Central memory CD4-positive, alpha-beta T cell (primary cell): ENCODE results near the gene LHFPL6.

Experiments used
- DNase-seq: peaks from one replicate; pipeline ENCODE4 v3.0.0; 2022

Gene LHFPL6

DNA sequence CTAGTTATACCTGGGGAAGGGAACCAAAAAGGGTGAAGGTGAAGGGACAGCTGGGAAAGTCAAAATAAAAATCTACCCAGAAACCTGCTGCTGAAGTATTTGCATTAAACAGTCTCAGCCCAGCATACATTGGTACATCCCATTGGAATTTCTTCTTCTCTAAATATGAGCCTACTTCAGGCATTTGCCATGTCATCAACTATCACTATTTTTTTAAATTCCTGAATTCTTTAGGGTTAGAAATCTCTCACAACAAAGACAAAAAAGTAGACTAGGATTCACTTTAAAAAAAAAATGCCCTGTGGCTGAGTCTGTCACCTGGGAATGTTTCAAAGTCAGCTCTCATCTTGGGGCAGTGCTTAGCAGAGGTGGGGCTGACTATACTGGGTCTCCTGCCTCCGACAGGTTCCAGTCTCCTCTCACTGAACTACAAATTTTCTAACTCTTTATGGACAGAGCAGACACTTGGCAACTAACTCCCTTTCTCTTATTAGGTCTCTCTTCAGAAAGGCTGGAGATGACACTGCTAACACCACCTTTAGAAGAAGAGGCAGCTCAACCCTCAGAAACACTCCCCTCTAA, 141.2 kb downstream of the LHFPL6 start:
- DNase-seq = no peak

DNA sequence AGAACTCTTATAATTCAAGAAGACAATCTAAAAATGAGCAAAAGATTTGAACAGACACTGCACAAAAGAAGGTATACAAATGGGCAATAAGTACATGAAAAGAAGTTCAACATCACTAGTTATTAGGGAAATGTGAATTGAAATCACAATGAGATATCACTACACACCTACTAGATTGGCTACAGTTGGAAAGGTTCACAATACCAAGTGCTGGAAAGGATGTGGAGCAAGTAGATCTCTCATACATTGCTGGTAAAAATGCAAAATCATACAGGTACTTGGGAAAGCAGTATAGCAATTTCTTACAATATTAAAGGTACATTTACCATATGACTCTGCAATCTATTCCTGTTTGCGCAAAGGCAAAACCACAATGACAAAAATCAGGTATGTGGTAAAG, 145.7 kb downstream of the LHFPL6 start:
- no peak for DNase-seq

DNA sequence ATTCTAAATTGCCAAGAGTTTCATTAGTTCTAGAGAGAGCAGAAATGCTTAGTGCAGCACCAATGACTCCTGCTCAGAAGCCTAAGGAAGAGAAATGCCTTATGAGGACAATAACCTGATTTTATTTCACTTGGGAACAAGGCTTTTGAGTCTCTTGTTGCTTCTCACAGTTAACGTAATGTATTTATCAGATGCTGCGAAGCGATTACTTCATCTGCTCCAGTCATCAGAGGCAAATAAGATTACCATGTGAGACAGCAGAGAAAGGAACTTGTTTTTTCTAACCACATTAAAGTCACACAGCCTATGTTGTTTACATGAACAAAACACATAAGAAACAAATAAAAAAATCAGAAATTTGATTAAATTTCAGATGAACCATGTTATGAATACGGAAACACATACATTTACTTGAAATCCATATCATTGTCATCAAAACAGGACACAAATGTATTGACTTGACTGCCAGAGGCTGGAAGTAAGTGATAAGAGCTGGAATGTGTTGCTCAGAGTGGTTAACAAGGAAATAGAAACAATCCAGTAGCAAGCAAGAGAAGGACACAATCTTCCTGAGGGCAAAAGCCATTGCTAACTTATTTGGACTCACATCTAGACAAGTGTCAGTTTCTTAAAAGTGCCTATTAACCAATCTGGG, 147.3 kb downstream of the LHFPL6 start:
- no peak for DNase-seq

GRCh38 chr13:39452834-39453233, 150.2 kb downstream of the LHFPL6 start:
- no peak for DNase-seq

GRCh38 chr13:39452417-39452816, 150.6 kb downstream of the LHFPL6 start:
- DNase-seq = no peak

DNA sequence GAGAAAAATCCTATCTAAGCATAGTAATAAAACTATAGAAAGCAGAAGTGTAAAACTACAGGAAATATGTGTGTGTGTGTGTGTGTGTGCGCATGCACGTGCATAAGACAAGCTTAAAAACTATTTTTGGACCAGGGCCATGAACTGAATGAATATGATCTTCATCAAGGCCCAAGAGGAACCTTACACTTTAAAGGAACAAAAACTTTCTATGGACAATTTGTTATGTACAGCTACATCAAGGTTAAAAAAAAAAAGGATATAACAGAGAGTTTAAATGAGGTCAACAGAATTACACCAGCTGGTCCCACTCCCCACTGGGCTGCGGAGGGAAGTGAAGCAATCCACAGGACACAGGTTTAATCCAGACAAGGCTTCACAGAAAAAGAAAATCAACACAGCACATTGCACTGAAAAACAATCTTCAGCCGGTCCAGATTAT, 151.1 kb downstream of the LHFPL6 start:
- DNase-seq = no peak

- no peak for DNase-seq
These were observed 151.7 kb downstream of the LHFPL6 start for GRCh38 chr13:39451301-39451700.

DNA sequence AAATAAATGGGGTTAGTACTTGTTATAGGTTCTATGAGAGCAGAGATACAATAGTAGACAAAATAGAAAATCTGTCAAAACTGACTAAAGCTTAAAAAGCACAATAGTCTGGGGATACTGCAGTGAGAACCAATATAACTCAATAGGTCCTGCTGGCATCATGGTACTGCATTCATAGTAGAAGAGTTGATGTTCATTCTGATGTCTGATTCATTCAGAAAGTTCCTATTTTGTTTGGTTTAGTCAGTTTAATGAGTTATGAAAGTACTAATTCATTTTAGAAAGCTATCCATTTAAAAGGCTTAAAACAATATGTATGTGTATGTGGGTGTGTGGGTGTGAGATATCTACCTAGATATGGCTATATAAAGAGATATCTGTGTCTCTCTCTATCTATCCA, 152.8 kb downstream of the LHFPL6 start:
- DNase-seq = no peak

DNA sequence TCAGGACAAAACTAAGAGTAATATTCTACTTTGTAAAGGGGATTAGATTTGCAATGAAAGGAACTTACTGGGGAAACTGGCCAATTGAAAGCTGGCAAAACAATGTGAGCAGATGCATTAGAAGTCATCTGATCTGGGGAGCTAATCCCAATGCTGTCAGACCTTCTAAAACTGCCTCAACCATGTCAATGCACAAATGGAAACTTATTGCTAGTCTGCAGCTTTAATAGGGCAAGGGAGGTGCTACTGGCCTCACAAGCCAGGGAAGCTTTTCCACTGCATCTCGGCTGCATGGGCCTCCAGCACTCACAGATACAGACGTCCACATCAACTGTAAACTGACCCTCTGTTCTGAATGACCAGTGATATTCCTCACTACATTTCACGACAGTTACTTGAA, 154.2 kb downstream of the LHFPL6 start:
- DNase-seq = no peak

GRCh38 chr13:39446865-39447264, 156.1 kb downstream of the LHFPL6 start:
- DNase-seq = no peak

DNA sequence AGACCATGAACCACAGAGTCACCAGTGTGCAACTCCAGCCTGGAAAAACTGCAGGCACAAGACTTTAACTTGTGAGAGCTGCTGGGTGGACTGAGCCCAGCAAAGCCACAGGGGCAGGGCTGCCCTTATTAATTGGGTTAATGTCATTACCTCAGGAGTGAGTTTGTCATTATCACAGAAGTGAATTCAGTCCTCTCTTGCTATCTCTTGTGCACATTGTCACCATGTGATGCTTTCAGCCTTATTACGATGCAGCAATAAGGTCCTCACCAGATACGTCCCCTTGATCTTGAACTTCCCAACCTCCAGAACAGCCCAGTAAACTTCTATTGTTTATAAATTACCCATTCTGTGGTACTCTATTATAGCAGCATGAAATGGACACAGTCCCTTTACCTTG, 158.1 kb downstream of the LHFPL6 start:
- DNase-seq = no peak

GRCh38 chr13:39433651-39434050, 169.3 kb downstream of the LHFPL6 start:
- DNase-seq = no peak

GRCh38 chr13:39432196-39432595, 170.8 kb downstream of the LHFPL6 start:
- no peak for DNase-seq

DNA sequence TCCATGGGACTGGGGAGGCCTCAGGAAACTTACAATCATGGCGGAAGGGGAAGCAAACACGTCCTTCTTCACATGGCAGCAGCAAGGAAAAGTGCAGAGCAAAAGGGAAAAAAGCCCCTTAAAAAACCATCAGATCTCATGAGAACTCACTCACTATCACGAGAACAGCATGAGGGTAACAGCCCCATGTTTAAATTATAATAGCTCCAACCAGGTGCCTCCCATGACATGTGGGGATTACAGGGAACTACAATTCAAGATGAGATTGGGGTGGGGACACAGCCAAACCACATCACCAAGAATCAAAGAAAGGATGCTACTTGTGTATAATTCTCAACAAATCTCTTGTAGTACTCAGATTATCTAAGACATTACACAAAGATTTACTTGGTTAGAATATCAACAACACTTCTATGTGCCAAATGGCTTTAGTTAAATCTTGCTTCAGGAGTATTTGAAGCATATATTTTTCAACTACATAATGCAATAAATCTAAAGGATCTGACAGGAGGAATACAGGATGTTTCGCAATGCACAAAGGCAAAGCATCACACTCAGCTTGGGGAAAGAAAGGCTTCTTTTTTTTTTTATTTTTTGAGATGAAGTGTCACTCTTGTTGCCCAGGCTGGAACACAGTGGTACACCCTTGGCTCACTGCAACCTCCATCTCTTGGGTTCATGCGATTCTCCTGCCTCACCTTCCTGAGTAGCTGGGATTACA, 180.0 kb downstream of the LHFPL6 start:
- DNase-seq = no peak

DNA sequence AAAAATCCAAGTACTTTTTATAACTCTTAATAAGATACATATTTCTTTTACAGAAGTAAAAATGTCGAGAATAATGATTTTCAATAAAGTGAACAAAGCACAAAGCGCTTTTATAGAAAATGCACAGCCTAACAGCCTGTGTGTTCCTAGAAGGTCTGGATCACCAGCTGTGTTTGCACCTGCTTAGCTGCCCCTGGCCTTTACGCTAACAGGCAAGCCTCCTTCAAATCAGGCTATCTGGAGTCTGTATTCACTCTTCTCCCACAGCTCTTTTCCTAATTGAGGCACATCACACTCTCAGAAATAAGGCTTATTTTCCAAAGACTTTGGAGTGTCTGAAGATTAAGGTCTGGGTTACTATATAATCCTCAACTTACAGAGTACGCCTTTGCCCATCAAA, 183.1 kb downstream of the LHFPL6 start:
- no peak for DNase-seq

- no peak for DNase-seq
These were observed 183.9 kb downstream of the LHFPL6 start for GRCh38 chr13:39419068-39419467.

DNA sequence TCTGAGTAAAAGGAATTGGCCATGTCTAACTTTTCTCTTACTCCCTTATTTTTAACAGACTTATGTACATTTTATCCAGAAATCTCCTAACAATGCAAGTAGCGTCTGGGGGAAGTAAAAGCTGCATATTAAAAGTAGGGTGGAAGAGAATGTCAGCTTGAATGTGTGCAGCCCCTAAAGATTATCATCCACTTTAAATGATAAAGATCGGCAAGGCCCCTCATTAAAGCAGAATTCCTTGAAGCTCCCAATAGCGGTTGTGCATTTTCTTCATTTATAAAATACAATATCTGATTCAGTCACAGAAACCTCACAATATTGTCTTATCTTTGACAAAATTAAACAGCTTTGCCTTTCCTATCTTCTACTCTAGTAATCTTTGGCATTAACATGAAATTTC, 184.6 kb downstream of the LHFPL6 start:
- DNase-seq = no peak

- no peak for DNase-seq
These were observed 185.3 kb downstream of the LHFPL6 start for GRCh38 chr13:39417643-39418042.

- DNase-seq = no peak
These were observed 185.9 kb downstream of the LHFPL6 start for GRCh38 chr13:39417131-39417530.

- no peak for DNase-seq
These were observed 187.8 kb downstream of the LHFPL6 start for GRCh38 chr13:39415008-39415802.

DNA sequence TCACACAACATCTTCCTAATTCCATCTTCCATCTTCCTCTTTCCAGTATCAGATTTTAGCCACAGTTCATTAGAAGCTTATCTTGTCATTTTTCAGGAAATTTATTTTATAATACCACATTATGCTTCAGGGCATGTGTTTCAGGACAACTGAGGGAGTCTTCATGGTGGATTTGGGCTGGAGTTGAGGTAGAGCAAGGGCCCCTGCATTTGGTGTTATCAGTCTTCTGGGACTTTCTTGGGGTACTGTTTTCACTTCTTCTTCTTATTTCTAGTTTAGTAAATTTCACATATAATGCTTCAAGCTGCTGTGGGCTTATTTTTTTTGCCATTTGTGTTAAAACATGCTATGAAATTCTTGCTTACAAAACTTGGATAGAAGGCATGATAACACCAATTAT, 188.7 kb downstream of the LHFPL6 start:
- no peak for DNase-seq

- no peak for DNase-seq
These were observed 191.5 kb downstream of the LHFPL6 start for GRCh38 chr13:39411511-39411910.

- DNase-seq = no peak
These were observed 192.0 kb downstream of the LHFPL6 start for GRCh38 chr13:39410964-39411363.
